ENCODE measurements around the gene ABHD14A.
A peak's percentile ranks its signal among the peaks of the same experiment; 100 is the strongest.
"Not testable (repeated sequence)": the region's sequence is repeated elsewhere in the genome, so short reads cannot be mapped to it uniquely, and the experiment has no call there.

Gene ABHD14A

DNA sequence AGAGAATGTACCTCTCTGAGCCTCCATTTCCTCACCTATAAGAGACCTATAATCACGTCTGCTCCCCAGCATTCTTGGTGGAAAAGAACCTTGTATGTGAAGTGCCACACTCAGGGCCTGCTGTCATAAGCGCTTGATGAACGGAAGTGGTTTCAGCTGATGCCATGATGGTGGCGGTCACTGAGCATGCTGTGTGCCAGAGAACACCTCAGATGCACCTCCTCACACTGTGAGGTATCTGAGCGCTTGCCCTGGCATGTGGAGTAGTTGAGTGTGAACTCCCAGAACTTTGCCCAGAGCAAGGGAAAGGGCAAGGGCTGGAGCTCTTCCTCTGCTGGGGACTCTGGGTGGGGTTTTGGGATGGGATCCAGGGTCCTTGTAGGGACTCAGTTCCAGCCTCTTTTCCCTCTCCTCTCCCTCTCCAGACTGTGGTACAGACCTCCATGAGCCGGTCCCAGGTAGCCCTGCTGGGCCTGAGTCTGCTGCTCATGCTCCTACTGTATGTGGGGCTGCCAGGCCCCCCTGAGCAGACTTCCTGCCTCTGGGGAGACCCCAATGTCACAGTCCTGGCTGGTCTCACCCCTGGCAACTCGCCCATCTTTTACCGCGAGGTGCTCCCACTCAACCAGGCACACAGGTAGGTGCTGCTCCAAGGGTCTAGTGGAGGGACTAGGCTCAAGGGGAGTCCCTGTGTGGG, 2.7 kb downstream of the ABHD14A start:
- DNase-seq = no peak

- DNase-seq = no peak
Observed at GRCh38 chr3:51978143-51978502, 3.3 kb downstream of the ABHD14A start.

GRCh38 chr3:51980253-51980652, 5.4 kb downstream of the ABHD14A start:
- no peak for DNase-seq

- DNase-seq = no peak
Observed at GRCh38 chr3:51982352-51982837, 7.5 kb downstream of the ABHD14A start.

- peak; percentile 90 for DNase-seq
Observed at GRCh38 chr3:51982838-51983577, 8.1 kb downstream of the ABHD14A start, which contains the start of gene ACY1. ACY1 (plus strand) TSS chr3:51983535; CDS start chr3:51984065, 530 bp downstream.

DNA sequence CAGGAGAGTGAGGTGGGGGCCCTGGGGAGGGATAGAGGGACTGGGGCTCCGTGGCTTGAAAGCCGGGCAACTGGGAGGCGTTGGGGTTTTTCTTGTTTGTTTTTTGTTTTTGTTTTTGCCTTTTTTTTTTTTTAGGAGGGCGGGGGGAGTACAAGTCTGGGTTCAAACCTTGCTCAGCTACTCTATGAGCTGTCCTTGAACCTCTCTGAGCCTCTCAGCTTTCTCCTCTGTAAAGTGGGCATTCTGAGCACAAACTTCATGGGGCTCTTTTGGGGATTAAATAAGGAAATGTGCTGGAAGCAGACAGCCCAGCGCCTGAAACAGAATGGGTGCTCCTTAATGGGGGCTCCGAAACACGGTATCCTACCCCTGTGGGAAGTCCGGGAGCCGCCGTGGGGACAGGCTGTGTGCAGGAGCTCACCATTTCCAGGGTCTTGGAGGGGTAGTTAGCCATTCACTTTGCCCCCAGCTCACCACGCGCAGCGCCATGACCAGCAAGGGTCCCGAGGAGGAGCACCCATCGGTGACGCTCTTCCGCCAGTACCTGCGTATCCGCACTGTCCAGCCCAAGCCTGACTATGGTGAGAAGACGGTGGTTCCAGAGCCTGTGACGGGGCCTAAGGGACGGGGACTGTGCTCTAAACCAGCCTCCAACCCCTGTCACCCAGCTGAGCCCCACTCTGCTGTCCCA, 8.9 kb downstream of the ABHD14A start:
- DNase-seq = no peak

DNA sequence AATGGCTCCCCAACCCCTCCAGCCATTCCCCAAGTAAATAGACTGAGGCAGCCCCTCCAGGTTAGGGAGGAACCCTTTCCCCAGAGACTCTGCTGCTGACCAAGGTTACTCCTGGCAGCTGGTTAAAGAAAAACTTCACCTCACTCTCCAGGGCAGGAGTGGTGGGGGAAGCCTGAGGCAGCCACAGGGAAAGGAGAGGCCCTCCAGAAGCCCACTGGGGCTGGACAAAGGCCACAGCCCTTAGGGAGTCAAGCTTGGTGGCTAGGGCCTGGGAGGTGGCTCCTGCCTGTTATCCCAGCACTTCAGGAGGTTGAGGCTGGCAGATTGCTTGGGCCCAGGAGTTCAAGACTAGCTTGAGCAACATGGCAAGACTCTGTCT, 9.4 kb downstream of the ABHD14A start:
- no peak for DNase-seq

GRCh38 chr3:51985063-51985462, 10.2 kb downstream of the ABHD14A start:
- no peak for DNase-seq

DNA sequence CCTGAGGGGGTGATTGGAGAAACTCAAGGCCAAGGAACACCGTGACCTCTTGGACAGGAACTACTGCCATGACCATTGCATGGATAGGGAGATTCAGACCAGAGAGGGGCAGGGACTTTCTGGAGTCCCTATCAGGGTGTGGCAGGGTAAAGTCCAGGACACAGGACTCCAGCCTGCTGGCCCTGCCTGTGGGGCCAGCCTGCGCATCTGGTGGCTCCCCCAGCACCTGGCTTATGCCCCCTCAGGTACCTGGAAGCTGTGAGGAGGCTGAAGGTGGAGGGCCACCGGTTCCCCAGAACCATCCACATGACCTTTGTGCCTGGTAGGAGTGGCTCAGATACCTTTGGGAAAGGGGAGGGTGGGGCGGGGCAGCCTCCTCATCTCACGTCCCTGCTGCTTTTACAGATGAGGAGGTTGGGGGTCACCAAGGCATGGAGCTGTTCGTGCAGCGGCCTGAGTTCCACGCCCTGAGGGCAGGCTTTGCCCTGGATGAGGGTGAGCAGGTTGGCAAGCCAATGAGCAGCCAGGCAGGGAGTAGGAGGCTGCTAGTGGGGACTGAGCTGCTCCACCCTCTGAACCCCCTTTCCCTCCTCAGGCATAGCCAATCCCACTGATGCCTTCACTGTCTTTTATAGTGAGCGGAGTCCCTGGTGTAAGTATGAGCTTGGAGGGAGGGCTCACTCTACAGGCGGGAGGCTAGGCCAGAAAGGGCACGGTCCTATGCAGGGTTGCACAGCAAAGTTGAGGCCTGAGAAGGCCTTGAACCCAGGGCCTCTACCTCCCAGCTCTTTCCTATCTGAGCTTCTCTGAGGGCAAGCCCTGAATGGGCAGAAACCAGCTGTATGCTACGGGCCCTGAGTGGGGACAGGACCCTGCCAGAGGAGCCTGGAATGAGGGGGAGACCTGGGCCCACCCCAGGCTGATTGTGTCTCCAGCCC, 11.4 kb downstream of the ABHD14A start:
- no peak for DNase-seq

DNA sequence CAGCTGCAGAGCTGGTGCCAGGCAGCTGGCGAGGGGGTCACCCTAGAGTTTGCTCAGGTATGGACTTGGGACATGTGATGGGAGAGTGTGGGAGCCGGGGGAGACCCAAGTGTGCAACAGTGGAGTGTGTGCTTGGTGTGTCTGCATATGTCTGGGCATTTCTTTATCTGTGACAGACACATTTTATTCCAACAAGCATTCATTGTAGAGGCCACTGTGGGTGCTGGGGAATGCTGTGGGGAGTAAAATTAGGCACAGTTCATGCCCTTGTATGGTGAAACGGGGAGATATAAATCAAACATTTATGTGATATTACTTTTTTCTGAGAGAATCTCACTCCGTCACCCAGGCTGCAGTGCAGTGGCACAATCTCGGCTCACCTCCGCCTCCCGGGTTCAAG, 12.7 kb downstream of the ABHD14A start:
- no peak for DNase-seq

GRCh38 chr3:51988286-51989146, 13.7 kb downstream of the ABHD14A start:
- no peak for DNase-seq

GRCh38 chr3:51990501-51990971, 15.7 kb downstream of the ABHD14A start:
- DNase-seq = not testable (repeated sequence)

GRCh38 chr3:51992017-51992682, 17.3 kb downstream of the ABHD14A start:
- no peak for DNase-seq

DNA sequence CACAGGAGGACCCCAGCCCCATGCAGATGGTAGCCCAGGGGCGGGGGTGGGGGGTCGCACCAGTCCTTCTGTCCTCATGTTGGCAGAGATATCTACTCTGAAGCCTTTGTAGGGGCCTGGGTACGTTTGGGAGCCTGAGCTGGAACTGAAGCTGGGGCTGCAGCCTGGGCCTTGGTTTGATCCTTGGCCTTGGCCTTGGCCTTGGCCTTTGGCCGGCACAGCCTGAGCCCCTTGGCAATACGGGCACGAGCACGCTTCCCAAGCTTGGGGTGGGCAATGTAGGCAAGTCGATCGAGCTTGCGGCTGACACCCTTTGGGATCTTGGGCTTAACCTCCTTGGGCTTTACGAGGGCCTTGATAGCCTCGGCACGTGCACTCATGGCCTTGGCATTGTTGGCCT, 18.8 kb downstream of the ABHD14A start:
- DNase-seq = not testable (repeated sequence)

DNA sequence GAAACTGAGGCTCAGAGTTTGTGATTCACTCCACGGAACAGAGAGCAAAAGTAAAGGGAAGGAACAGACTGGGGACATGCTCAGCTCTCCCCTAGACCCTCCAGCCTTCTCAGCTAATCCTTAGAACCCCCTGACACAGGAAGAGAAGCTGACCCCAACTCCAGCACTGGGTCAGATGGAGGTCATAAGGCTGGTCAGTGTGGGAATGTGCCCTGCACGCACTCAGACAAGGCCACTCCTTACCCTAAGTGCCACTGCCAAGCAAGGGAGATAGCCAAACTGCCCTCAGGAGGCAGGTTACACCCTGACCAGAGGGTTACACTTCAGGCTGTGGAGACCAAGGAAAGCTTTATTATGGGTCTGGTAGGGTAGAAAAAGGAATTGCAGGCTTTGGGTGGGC, 19.7 kb downstream of the ABHD14A start:
- no peak for DNase-seq

DNA sequence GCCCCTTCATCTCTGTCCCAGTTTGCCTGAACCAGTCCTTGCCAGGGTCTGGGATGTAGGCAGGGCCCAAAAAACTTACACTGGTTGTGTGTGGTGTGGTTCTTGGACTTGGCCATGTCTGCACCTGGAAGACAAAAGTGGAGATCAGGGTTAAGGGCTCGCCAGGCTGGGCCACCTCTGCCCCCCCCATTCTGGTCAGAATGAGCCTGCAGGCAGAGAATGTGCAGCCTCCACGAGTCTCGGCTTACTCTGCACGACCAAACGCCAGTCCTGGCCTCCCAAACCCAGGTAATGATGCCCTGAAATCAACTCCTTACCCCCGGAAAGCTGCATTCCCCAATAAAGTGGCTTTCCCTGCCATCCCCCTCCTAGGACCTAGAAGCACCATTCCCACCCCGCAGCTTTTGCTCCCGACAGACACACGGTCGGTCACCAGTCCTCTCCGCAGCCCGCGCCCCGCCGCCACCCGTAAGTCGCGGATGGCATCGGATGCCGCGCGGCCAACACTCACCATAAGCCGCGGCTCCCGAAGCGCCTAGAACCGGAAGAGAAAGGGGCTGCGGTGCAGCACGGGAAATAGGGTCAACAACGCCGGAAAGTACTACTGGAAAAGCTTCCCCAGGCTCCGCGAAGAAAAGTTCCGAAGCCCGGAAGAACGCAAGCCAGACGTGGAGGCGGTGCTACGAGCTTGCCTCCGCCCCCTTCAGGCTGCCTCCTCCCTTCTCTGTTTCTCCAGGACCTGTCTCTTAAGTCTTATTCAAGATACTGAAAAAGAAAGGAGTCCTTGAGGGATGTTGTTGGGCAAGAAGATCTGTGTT, 20.7 kb downstream of the ABHD14A start, which contains the start of gene RPL29:
RPL29 (minus strand) TSS at position 550 of the 818 bp plus-strand sequence; CDS start at position 116, 434 bp downstream.
- DNase-seq = peak; percentile 96

DNA sequence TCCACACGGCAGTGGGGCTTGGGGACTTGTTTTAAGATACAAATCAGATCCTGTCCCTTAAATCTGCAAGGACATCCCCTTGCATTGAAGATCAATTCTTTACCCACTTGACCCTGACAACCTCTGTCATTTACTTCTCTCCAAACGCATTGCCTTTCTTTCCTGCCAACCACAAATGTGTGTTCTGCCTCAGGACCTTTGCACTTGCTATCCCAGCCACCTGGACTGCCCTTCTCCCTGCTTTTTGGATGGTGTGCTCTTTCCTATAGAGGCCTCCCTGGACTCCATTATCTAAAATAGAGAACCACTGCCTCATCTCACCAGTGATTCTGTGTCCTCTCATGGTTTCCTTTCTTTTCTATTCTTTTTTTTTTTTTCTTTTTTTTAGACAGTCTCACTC, 22.3 kb downstream of the ABHD14A start:
- no peak for DNase-seq

- no peak for DNase-seq
Observed at GRCh38 chr3:51997935-51998596, 23.2 kb downstream of the ABHD14A start.

DNA sequence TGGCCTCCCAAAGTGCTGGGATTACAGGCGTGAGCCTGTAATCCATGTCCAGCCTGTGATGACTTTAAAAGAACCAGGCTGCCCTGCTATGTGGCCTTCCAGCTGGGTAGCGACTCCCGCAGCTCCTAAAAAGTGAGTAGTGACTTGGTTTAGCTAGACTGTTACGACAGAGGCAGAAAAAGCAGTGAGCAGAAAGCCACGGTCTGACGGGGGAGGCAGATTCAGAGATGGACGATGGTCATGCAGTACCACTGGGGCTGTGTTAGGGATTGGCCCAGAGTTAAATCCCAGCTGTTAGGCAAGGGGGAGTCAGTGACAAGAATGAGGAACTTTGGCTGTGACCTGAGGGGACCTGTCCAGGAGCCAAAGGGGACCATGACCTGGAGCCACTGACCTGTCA, 23.9 kb downstream of the ABHD14A start:
- no peak for DNase-seq

Data from suppressor macrophage treated with lipopolysaccharide for 4 hours (primary cell).